DMS153 treated with DMSO at 0.1 percent for 48 hours (cell line): ENCODE results near the gene OR13C5.
"Not testable (repeated sequence)": the region's sequence is repeated elsewhere in the genome, so short reads cannot be mapped to it uniquely, and the experiment has no call there.

ENCODE experiments used
- DNase-seq: peaks from one replicate; lab custom pipeline; 2025; ENCODE audit not compliant: unreplicated experiment; lab: John Stamatoyannopoulos, UW

Gene OR13C5

GRCh38 chr9:104599313-104599712, at the start of gene OR13C5:
Gene OR13C5 (minus strand): TSS chr9:104599413. CDS start chr9:104599413, 0 bp downstream.
- not testable (repeated sequence) for DNase-seq

GRCh38 chr9:104635456-104635855, 36.2 kb upstream of the OR13C5 start:
- DNase-seq: no peak

- DNase-seq: no peak
These were observed 34.8 kb upstream of the OR13C5 start for GRCh38 chr9:104633976-104634520.

GRCh38 chr9:104625964-104626363, 26.8 kb upstream of the OR13C5 start:
- not testable (repeated sequence) for DNase-seq

- DNase-seq: no peak
These were observed 18.9 kb upstream of the OR13C5 start, which contains the start of gene OR13C9 for GRCh38 chr9:104618104-104618503. Gene OR13C9 (minus strand): TSS chr9:104618204. CDS start chr9:104618204, 0 bp downstream.

GRCh38 chr9:104617418-104617817, 18.2 kb upstream of the OR13C5 start:
- no peak for DNase-seq

- no peak for DNase-seq
These were observed 12.0 kb upstream of the OR13C5 start for GRCh38 chr9:104611213-104611612.

- DNase-seq: no peak
These were observed 9.1 kb upstream of the OR13C5 start for GRCh38 chr9:104608336-104608735.

- DNase-seq: no peak
These were observed 6.9 kb upstream of the OR13C5 start for GRCh38 chr9:104606152-104606551.

- not testable (repeated sequence) for DNase-seq
These were observed 6.3 kb upstream of the OR13C5 start, which contains the start of gene OR13C2 for GRCh38 chr9:104605527-104605926. Gene OR13C2 (minus strand): TSS chr9:104605627. CDS start chr9:104605627, 0 bp downstream.

- DNase-seq: no peak
These were observed 5.6 kb upstream of the OR13C5 start for GRCh38 chr9:104604801-104605200.

- DNase-seq: not testable (repeated sequence)
These were observed 464 bp downstream of the OR13C5 start for GRCh38 chr9:104598749-104599148.

GRCh38 chr9:104589626-104590025, 9.6 kb downstream of the OR13C5 start:
- DNase-seq: no peak

- DNase-seq: no peak
These were observed 12.6 kb downstream of the OR13C5 start for GRCh38 chr9:104586496-104587180.

GRCh38 chr9:104580562-104580961, 18.7 kb downstream of the OR13C5 start:
- DNase-seq: no peak

- DNase-seq: no peak
These were observed 21.9 kb downstream of the OR13C5 start for GRCh38 chr9:104577263-104577662.

- no peak for DNase-seq
These were observed 23.8 kb downstream of the OR13C5 start for GRCh38 chr9:104575456-104575855.

- DNase-seq: no peak
These were observed 26.6 kb downstream of the OR13C5 start for GRCh38 chr9:104572612-104573011.

- DNase-seq: no peak
These were observed 30.3 kb downstream of the OR13C5 start, which contains the start of gene OR13C8 for GRCh38 chr9:104568868-104569267. Gene OR13C8 (plus strand): TSS chr9:104569168. CDS start chr9:104569168, 0 bp downstream.

- no peak for DNase-seq
These were observed 34.9 kb downstream of the OR13C5 start for GRCh38 chr9:104564358-104564757.

GRCh38 chr9:104556830-104557634, 42.2 kb downstream of the OR13C5 start:
- DNase-seq: no peak

GRCh38 chr9:104555521-104555920, 43.7 kb downstream of the OR13C5 start:
- DNase-seq: no peak
